ENCODE data around the gene CLEC4G. TPM values are rescaled to one million over a fixed set of nuclear protein-coding genes. Genes with fewer than 3 reads are reported as not detected.
A peak's percentile ranks its signal among the peaks of the same experiment; 100 is the strongest.

CLEC4G gene
- total RNA-seq, 2 experiments from 2014 or later, result not detected

DNA sequence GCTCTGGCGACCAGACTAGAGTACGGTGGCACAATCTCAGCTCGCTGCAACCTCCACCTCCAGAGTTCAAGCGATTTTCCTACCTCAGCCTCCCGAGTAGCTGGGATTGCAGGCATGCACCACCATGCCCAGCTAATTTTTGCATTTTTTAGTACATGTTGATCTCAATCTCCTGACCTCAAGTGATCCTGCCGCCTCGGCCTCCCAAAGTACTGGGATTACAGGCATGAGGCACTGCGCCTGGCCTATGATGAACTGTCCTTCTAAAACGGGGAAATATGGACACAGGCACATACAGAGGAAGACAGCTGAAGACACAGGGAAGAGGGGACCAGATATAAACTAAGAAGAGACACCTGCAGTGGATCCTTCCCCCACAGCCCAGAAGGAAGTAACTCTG is 43.9 kb upstream of the CLEC4G start:
- no peak overlapping the region for H3K4me3 Mint-ChIP-seq
- peaks cover 18% of the 10 kb centered on the region for H3K27me3 Mint-ChIP-seq
- H3K36me3 Mint-ChIP-seq (ENCODE audit: low read depth), result no peaks in the 10 kb centered on the region
- DNase-seq (no peak), ATAC-seq (no peak)
- ChIA-PET POLR2A (no interaction called here), CTCF (no interaction called here)
- intact Hi-C loops (cut with micrococcal nuclease), result loop anchor here (10.0 kb wide), 1 partner anchor 71 kb away; the partner anchor contains the start of gene FCER2
- H3K4me1 Mint-ChIP-seq (ENCODE audit: low read depth), result peaks cover 24% of the 10 kb centered on the region
- H3K9me3 Mint-ChIP-seq, result peaks cover 3% of the 10 kb centered on the region
- TF ChIP-seq, protein P1, sequence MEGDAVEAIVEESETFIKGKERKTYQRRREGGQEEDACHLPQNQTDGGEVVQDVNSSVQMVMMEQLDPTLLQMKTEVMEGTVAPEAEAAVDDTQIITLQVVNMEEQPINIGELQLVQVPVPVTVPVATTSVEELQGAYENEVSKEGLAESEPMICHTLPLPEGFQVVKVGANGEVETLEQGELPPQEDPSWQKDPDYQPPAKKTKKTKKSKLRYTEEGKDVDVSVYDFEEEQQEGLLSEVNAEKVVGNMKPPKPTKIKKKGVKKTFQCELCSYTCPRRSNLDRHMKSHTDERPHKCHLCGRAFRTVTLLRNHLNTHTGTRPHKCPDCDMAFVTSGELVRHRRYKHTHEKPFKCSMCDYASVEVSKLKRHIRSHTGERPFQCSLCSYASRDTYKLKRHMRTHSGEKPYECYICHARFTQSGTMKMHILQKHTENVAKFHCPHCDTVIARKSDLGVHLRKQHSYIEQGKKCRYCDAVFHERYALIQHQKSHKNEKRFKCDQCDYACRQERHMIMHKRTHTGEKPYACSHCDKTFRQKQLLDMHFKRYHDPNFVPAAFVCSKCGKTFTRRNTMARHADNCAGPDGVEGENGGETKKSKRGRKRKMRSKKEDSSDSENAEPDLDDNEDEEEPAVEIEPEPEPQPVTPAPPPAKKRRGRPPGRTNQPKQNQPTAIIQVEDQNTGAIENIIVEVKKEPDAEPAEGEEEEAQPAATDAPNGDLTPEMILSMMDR (IDR thresholded peaks at IDR 0.05), result no peak
- H3K27ac Mint-ChIP-seq, result no peak overlapping the region

DNA sequence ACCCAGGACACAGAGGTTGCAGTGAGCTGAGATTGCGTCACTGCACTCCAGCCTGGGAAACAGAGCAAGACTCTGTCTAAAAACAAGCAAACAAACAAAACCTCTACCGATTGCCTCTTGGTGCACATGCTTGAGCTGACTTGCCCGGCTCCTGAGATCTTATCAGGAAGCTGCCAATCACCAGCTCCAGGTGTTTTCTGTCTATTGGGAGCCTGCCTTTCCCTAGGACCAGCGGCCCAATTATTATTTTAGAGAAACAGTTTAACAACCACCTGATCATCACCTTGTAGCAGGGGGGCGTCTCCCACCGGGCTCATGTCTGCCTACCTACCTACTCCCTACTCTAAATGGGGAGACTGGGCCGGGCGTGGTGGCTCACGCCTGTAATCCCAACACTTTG is 41.9 kb upstream of the CLEC4G start:
- DNase-seq (no peak), ATAC-seq (no peak)
- TF ChIP-seq, protein P1 (IDR thresholded peaks at IDR 0.05), result no peak
- Mint-ChIP-seq H3K4me1 (ENCODE audit: low read depth) (peaks cover 24% of the 10 kb centered on the region), H3K36me3 (ENCODE audit: low read depth) (no peaks in the 10 kb centered on the region), H3K4me3 (no peak overlapping the region), H3K27me3 (peaks cover 15% of the 10 kb centered on the region), H3K9me3 (no peaks in the 10 kb centered on the region), H3K27ac (no peak overlapping the region)
- ChIA-PET CTCF (interaction anchor here (1.2 kb wide), 1 partner anchor 93 kb away, joined by 3 read pairs; the partner anchor contains the start of gene TRAPPC5), POLR2A (no interaction called here)
- intact Hi-C loops (cut with micrococcal nuclease), result loop anchor here (10.0 kb wide), 1 partner anchor 69 kb away; the partner anchor contains the start of gene FCER2

DNA sequence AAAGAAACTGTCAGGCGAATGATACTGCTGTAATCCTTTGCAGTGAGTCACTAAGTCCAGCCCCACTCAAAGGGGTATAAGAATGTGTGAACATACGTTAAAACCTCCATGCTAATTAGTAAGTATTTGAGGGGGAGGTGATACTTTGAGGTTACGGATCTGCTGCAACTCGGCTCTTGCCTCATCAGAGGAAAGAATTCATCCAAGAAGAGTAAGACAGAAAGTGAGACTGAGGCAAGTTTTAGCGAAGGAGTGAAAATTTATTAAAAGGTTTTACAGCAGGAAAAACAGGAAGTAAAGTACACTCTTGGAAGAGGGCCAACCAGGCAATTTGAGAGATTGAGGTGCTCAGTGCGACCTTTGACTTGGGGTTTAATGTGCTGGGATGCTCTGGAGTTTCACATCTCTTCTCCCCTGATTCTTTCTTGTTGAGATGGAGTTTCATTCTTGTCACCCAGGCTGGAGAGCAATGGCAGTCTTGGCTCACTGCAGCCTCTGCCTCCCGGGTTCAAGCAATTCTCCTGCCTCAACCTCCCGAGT is 40.9 kb upstream of the CLEC4G start:
- Mint-ChIP-seq H3K36me3 (ENCODE audit: low read depth) (no peaks in the 10 kb centered on the region), H3K27ac (peak overlapping the region; percentile 73), H3K4me1 (ENCODE audit: low read depth) (peaks cover 24% of the 10 kb centered on the region), H3K27me3 (peaks cover 13% of the 10 kb centered on the region), H3K4me3 (peak overlapping the region; percentile 21), H3K9me3 (no peaks in the 10 kb centered on the region)
- ATAC-seq (peak; percentile 96), DNase-seq (peak; percentile 70)
- ChIA-PET CTCF (no interaction called here), POLR2A (interaction anchor here (0.7 kb wide), 1 partner anchor 136 kb away, joined by 3 read pairs; the partner anchor contains the start of gene STXBP2)
- TF ChIP-seq, protein P1 (IDR thresholded peaks at IDR 0.05), result no peak
- intact Hi-C loops (cut with micrococcal nuclease), result loop anchor here (10.0 kb wide), 1 partner anchor 68 kb away; the partner anchor contains the start of gene FCER2

DNA sequence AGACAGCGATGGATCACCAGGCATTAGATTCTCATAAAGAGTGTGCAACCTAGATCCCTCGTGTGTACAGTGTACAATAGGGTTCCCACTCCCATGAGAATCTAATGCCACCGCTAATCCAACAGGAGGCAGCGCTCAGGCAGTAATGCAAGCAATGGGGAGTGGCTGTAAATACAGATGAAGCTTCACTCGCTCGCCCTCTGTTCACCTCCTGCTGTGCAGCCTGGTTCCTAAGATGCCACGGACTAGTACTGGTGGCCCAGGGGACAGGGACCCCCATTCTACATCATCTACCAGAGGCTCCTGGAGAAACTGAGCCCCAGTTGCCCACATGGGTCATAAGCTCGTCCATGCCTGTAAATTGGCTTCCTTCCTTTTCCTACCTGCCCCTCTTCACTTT is 39.2 kb upstream of the CLEC4G start:
- Mint-ChIP-seq H3K9me3 (no peaks in the 10 kb centered on the region), H3K27me3 (peaks cover 17% of the 10 kb centered on the region), H3K36me3 (ENCODE audit: low read depth) (no peaks in the 10 kb centered on the region), H3K4me3 (no peak overlapping the region), H3K4me1 (ENCODE audit: low read depth) (peaks cover 24% of the 10 kb centered on the region), H3K27ac (peak overlapping the region; percentile 61)
- POLR2A ChIA-PET, result interaction anchor here (1.4 to 1.7 kb wide), 2 partner anchors 29 to 36 kb away, joined by 3 to 4 read pairs; no protein-coding TSS in a partner anchor
- intact Hi-C loops (cut with micrococcal nuclease), result loop anchor here (10.0 kb wide), 1 partner anchor 66 kb away; the partner anchor contains the start of gene FCER2
- no peak for DNase-seq
- CTCF ChIA-PET, result interaction anchor here (1.1 to 1.4 kb wide), 2 partner anchors 32 to 90 kb away, joined by 3 to 5 read pairs; partner anchors contain the start of gene TRAPPC5
- ATAC-seq, result no peak
- TF ChIP-seq, protein P1 (IDR thresholded peaks at IDR 0.05), result no peak

DNA sequence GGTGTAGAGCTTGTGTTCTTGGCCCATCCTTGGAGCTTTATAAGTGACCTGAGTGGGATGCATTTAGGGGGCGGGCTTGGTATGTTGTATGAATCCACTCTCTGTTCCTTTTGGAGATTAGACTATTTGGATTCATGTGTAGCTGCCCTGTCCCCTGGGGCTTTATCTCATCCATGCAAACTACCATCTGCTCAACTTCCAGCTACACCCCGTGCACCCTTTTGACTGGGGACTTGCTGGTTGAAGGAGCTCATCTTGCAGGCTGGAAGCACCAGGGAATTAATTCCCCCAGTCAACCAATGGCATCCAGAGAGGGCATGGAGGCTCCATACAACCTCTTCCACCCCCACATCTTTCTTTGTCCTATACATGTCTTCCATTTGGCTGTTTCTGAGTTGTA is 37.3 kb upstream of the CLEC4G start:
- Mint-ChIP-seq H3K27ac (no peak overlapping the region), H3K27me3 (peaks cover 11% of the 10 kb centered on the region), H3K36me3 (ENCODE audit: low read depth) (no peaks in the 10 kb centered on the region), H3K4me3 (no peak overlapping the region), H3K9me3 (no peaks in the 10 kb centered on the region), H3K4me1 (ENCODE audit: low read depth) (peaks cover 24% of the 10 kb centered on the region)
- intact Hi-C loops (cut with micrococcal nuclease), result no loop called here
- POLR2A ChIA-PET, result interaction anchor here (0.7 kb wide), 1 partner anchor 18 kb away, joined by 3 read pairs; no protein-coding TSS in a partner anchor
- ATAC-seq, result no peak
- CTCF ChIA-PET, result interaction anchor here (0.6 kb wide), 2 partner anchors 77 to 100 kb away, joined by 3 read pairs; no protein-coding TSS in a partner anchor
- TF ChIP-seq, protein P1 (IDR thresholded peaks at IDR 0.05), result no peak
- no peak for DNase-seq
